NCI-H2227 (cell line): Measurements from ENCODE around the gene EDN2.

ENCODE experiments used
- DNase-seq: peaks from one replicate; lab custom pipeline; 2025; ENCODE audit not compliant: unreplicated experiment; lab: John Stamatoyannopoulos, UW

Gene EDN2

GRCh38 chr1:41484402-41485241 lies at the start of gene EDN2:
EDN2 (minus strand) TSS chr1:41484683; CDS start chr1:41484601, 82 bp downstream.
- peak; percentile 73 for DNase-seq

DNA sequence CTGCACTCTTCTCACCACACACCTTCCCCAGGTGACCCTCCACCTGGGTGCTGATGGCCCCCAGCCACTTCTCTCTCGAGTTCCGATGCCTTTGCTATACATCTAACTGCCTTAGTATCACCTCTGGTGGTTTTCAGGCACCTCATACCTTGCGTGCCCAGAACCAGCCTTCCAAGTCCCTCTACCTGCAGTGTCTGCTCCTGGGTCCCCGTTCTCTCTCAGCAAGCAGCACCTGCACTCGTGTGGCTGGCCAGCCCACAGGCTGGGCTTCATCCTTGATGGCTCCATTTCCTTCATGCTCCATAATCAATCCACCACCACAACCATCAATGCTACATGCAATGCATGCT lies 49.2 kb upstream of the EDN2 start:
- DNase-seq = no peak

GRCh38 chr1:41533016-41533730 lies 48.7 kb upstream of the EDN2 start:
- DNase-seq = no peak

DNA sequence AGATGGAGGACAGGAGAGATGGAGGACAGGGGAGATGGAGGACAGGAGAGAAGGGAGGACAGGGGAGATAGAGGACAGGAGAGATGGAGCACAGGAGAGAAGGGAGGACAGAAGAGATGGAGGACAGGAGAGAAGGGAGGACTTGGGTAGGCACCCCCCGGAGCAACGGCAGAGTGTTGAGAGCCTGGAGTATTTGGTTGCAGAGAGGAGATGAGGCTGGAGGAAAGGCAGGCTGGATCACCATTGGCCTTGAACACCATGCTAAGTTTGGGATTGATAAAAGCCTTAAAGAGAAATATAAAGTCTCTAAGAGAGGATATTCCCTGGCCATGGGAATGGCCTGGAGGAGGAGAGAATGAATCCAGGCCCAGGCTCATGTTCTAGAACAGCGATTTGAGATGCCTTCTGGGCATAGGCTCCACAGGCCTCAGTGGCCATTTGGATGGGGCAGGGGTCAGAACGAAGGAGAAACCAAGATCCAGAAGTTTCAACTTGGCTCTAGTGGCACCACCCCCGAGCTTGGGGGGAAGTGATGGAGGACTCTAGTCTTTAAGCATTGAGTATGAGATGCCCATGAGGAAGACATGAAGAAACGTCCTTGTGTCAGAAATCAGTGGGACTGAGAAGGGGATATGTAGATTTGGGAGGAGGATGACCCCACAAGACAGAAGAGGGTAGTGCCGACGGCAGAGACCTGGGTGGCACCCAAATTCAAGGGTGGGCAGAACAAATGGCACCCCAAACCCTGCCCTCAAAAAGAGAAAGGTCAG lies 47.9 kb upstream of the EDN2 start:
- DNase-seq = no peak

DNA sequence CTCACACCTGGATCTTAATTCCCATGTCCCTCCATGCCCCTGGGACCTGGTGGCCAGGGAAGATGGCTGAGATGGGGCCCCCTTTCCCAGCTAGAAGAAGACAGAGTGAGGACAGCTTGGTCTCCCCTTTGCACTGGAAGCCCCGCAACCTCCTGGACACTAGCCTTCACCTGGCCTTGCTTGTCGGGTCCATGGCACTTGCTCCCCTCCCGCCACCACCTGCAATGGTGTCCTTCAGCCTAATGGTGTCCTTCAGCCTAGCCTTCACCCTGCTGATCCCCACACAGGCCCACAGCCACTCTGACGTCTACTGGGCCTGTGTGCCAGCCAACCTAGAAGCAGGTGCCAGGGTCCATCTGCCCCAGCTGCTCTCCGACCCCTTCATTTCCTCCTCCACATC lies 45.9 kb upstream of the EDN2 start:
- no peak for DNase-seq

- DNase-seq = no peak
These were observed 45.3 kb upstream of the EDN2 start for GRCh38 chr1:41529621-41530395.

DNA sequence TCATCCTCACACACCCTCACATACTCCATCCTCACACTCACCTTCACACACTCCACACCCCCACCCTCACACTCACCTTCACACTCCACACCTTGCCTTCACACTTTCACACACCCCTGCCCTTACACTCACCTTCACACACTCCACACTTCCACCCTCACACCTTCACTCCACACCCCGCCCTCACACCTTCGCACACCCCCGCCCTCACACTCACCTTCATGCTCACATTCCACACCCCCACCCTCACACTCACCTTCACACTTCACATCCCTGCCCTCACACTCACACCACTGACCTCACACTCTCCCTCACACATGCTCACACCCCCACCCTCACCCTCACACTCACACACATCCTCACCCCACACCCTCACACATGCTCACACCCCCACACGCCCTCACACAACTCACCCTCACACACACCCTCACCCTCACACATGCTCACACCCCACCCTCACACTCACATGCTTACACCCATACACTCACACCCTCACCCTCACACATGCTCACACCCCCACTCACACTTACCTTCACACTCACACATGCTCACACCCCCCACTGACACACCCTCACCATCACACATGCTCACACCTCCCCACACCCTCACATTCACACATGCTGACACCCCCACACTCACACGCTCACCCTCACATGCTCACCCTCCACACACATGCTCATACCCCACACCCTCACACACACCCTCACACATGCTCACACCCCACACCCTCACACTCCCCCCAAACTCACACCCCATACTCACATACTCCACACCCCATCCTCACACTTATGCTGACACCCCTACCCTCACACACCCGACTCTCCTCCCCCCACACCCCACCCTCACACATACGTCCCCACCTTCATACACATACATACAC lies 44.5 kb upstream of the EDN2 start:
- DNase-seq = no peak

- no peak for DNase-seq
These were observed 43.6 kb upstream of the EDN2 start for GRCh38 chr1:41528106-41528505.

- DNase-seq = no peak
These were observed 42.6 kb upstream of the EDN2 start for GRCh38 chr1:41526956-41527561.

DNA sequence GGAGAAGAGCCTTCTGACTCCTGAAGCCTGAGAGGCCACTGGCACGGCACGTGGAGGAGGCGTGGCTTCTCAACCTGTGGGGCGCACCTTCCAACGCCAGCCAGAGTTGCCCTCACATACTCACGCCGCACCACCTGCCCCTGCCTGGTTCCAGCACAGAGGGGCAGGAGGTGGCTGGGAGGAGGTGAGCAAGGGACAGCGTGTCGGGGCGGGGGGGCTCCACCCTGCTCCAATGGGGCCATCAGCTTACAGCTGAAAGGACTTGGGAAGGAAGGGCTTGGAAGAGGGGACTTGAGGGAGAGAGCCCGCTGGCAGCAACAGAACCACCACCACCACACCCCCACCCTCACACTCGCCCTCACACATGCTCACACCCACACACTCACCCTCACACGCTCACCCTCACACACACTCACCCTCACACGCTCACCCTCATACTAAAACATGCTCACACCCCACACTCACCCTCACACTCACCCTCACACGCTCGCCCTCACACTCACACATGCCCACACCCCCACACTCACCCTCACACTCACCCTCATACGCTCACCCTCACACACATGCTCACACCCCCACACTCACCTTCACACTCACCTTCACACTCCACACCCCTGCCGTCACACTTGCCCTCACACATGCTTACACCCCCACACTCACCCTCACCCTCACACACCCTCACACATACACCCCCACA lies 41.6 kb upstream of the EDN2 start:
- no peak for DNase-seq

DNA sequence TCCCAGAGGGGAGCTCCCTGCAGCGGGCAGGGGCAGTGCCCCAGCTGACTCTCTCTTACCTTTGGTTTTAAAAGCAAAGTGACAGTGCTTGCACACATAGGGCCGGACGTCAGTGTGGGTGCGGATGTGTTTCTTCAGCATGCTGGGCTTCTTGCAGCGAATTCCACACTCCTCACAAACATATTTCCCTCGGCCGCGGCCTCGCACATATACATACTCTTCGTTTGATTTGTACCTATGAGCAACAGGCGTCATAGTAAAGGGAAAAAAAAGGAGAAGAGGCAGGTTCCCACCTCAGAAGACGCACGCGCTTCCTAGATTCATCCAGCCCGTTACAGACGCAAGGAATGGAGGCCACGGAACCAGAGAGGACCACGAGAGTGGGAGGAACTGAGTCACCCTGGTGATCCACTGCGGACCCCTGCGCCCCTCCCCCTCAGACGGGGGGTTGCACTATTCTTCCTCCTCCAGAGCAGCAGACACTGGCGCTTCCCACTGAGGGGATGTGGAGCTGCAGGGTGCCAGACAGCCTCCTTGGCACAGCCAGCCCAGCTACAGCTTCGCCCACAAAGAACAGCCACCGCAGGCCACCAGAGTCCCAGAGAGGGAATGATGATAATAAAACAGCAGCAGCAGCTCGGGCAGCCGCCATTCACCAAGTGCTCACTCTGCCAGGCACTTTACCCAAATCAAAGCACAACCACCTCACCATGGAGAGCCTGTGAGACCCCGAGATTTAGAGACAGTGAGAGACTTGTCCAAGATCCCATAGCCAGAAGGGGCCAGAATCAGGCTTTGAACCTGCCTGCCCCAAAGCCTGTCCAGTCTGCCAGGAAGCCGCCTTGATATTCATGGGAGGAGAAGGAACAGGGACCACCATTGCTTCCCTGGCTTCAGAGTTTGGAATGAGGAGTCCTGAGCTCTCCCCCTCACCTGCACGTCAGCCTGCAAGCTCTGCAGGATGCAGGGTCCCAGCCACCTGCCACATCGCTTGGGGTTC lies 40.5 kb upstream of the EDN2 start:
- DNase-seq = no peak

- DNase-seq = no peak
These were observed 39.6 kb upstream of the EDN2 start for GRCh38 chr1:41523949-41524675.

GRCh38 chr1:41523071-41523470 lies 38.6 kb upstream of the EDN2 start:
- DNase-seq = no peak

GRCh38 chr1:41521766-41522165 lies 37.3 kb upstream of the EDN2 start:
- DNase-seq = no peak

GRCh38 chr1:41520951-41521752 lies 36.7 kb upstream of the EDN2 start:
- no peak for DNase-seq

DNA sequence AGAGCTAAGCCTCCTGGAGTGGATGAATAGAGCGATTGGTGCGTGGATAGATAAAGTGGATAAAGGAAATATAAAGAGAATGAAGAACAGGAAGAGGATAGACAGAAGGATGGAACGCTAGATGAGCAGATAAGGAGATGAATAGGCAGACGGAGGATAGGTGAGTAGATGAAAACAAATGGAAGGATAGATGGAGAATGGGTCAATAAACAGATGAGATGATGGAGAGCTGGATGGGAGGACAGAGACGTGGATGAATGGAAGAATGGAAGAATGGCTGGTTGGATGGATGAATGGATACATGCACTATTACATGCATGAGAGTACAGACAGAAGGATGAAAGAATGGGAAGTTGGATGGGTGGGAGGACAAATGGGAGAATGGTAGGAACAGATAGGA lies 35.2 kb upstream of the EDN2 start:
- DNase-seq = no peak
